Activated CD4-positive, alpha-beta T cell treated with anti-CD3 and anti-CD28 coated beads for 4 hours (primary cell): ENCODE data around the gene GLIS1.

ENCODE experiments used
- DNase-seq, 2 donors: peaks; one replicate each; pipeline ENCODE4 v3.0.0-alpha.2; 2020

The GLIS1 gene

GRCh38 chr1:53629101-53629691 lies 109.8 kb downstream of the GLIS1 start:
- DNase-seq, result no peak

GRCh38 chr1:53628286-53628955 lies 110.5 kb downstream of the GLIS1 start:
- DNase-seq, result no peak

GRCh38 chr1:53627666-53628065 lies 111.3 kb downstream of the GLIS1 start:
- no peak for DNase-seq

DNA sequence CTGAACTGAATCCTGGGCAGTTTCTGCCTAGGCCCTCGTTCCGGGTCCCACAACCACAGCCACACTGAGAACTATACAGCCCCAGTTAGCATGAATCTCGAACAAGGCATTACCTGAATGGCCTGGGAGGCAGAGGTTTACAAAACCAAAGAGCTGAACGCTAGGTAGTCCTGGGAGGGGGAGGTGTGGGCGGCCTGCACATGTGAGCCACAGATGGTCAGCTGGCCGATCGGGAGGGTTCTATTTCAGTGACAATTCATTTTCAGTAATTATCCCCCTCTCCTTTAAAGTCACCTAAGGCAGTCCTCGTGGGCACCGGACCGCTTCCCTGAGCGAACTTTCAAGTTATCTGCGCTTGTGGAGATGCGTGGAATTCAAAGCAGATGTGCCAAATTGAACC lies 111.9 kb downstream of the GLIS1 start:
- DNase-seq, result no peak

DNA sequence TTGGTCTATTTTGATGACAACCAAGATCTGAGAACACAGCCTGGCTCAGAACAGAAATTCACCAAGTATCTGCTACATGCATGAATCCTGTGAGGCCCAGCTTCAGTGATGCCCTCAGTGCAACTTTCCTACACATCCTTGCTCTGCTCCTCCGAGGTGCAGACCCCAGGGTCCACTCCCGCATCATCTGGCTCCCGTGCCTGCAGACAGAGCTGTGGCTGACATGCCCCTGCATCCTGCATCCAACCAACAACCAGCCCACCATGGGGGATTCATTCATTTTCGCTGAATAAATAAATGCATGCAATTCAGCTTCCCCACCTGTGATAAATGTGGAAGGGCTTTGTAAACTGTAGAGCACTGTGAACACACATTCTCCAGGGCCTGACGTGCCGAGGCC lies 112.3 kb downstream of the GLIS1 start:
- DNase-seq, result no peak

DNA sequence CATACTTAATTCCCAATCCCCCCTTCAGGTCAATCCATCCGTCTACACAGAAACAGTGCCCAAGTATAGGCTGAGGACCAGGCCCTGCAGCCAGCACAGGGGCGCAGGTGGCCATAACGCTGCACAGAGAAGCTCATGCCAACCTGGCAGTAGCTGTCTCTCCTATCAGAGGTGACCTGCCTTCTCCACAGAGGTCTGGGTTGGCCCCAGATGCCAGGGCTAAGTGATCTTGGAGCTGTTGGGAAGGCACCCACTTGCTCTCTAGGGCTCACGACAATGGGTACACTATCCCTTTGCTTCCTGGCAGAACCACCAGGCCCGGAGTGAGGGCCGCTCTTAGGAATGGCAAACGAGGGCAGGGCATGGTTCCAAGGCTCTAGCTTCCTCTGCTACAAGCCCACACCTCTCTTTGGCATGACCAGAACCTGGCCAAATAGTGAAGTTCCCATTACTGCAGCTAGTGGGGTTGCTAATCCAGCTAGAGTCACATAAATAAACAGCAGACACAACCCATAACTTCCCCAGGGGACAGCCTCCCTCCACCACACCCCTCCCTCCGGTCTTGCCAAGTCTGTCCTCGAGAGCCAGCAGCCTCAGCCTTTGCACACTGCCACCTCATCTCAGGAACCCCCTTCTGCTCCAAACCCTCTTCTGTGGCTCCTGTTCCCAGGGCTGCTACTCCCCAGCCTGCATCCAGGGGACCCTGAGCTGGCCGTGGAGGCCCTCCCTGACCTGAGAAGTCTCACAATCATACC lies 113.0 kb downstream of the GLIS1 start:
- no peak for DNase-seq

- DNase-seq, result no peak
These were observed 113.9 kb downstream of the GLIS1 start for GRCh38 chr1:53625049-53625448.

- no peak for DNase-seq
These were observed 116.4 kb downstream of the GLIS1 start for GRCh38 chr1:53622531-53622930.

- no peak for DNase-seq
These were observed 117.8 kb downstream of the GLIS1 start for GRCh38 chr1:53621144-53621543.

GRCh38 chr1:53620061-53620855 lies 118.7 kb downstream of the GLIS1 start:
- DNase-seq, result no peak

GRCh38 chr1:53619367-53620060 lies 119.5 kb downstream of the GLIS1 start:
- no peak for DNase-seq

DNA sequence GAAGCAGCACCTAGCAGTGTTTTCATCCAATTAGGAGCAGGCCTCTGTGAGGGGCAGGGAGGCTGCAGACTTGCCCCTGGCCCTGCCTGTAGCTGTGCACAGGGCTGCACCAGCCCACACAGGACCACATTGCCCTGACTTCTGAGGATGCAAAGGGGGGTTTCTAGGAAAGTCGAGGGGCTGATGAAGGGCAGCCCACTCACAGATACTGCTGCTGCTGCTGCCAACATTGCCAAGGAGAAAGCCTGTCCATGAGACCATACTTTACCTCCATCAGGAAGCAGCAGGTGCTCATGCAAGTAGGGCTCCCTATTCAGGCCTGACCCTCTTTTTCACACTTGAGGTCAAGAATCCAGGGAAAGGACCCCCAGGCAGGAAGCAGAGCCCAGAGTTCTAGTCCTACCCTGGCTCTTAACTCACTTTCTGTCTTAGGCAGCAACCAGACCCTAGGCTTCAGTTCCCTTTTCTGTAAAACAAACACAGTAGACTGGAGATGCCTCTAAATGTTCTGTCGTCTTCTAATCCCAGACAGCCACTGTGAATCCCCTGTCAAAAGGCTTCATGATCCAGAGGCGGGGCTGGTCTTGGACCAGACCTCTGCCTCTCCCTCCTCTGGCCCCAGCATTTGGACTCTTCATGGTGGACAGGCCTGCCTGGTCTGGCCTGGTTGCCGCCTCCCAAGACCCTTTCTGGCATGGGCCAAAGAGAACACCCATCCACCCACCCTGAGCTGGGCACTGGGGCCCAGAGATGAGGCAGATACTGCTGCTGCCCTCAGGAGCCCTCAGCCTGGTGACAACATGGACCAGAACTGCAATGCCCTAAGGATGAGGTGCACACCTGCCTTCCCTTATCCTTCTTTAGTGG lies 120.2 kb downstream of the GLIS1 start:
- no peak for DNase-seq

DNA sequence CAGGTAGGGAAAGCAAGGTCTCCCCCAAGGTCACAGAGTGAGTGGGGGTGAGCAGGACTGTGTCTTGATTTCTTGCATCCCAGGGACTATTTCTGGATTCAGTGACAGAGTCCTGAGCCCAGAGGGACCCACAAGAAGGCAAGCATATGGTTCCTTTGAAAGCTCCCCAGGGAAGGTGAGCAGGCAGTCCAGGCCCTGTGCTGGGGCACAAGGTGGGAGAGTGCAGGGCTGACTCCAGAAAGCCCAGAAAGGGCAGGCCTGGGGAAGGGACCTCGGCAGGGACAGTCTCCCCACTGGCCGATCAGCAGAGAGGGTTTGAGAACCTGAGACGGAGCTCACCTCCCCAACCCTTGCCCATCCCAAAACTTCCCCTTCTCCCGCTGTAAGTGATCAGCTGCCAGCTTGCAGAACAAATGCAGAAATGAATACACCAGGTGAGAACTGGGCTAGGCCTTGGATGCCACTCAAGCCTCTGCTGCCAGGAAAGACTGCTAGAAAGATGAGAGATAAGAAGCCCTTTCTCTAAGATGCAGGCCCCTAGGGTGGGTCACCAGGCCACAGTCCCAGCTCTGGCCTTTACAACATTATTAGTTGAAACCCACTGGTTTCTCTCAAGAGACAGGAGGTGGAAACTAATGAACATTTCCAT lies 121.0 kb downstream of the GLIS1 start:
- no peak for DNase-seq

DNA sequence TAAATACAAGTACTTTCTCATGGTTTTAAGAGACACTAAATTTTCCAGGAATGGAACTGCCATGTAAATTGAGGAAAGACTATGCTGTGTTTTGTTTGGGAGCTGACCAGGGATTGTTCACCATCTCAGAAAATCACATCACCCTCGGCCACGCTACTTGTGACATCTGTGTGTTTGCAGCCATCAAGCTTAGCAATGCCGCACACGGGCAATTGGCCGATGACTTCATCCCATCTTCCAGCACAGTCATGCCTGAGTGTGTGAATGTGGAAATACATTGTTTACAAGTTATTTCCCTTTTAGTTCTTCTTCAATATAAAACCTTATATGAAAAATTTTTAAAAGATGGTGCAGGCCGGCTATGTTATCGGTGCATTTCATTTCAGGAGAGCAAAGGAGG lies 121.6 kb downstream of the GLIS1 start:
- DNase-seq, result no peak

GRCh38 chr1:53616927-53617326 lies 122.0 kb downstream of the GLIS1 start:
- no peak for DNase-seq

DNA sequence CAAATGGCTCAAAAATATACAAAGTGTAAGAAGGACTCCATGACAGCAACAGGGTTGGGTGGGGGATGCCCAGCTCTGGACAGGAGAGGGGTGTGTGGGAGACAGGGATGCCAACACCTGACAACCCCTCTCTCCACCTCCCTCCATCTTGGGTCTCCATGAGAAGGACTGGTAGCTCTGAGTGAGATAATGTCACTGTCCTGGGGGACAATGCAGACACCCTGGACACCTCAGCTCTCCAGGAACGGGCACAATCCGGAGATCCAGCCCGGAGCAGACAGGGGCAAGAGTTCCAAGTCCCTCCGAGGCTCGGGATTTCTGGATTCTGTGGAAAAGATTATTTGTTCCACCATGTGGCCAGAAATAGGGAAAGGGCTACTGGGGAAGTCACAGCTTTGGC lies 122.5 kb downstream of the GLIS1 start:
- DNase-seq, result no peak

GRCh38 chr1:53615101-53615500 lies 123.9 kb downstream of the GLIS1 start:
- DNase-seq, result no peak

GRCh38 chr1:53614231-53615021 lies 124.5 kb downstream of the GLIS1 start:
- no peak for DNase-seq

DNA sequence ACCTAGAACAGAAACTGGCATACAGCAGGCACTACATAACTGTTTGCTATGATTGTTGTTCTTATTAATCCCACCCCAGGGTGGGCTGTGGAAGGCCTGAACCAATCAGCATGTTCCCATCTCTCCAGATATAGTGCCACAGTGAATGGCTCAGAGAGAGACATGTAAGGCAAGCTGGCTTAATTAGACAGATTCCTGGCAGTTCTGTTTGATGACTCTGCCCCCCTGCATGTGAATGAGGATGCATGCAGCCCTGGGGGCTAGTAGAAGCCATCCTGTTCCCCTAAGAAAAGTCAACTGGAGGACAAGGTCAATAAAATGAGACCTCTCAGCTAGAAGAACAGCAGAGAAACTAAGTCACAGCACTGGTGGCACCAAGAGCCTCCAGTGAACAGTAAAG lies 130.3 kb downstream of the GLIS1 start:
- DNase-seq, result no peak

DNA sequence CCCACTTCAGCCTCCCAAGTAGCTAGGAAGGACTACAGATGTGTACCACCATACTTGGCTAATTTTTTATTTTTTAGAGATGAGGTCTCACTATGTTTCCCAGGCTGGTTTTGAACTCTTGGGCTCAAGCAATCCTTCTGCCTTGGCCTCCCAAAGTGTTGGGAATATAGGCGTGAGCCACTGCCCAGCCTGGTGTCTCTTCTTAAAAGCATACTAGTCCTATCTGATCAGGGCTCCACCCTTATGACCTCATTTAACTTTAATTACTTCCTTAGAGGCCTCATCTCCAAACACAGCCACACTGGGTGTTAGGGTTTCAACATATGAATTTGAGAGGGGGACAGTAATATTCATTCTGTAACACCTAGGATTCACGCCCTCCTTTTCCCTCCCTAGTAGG lies 130.9 kb downstream of the GLIS1 start:
- DNase-seq, result no peak
